ENCODE measurements around the gene ZNF329. TPM values are rescaled to one million over a fixed set of nuclear protein-coding genes. Genes with fewer than 3 reads are reported as not detected.

ZNF329 gene
- polyA plus RNA-seq (2011; rRNA removed) (5.7 and 6.2 TPM in 2 replicates), polyA plus RNA-seq (2017; fragmentation: RNase III; extraction: RNeasy Plus Mini Kit Qiagen cat#74134 plus additional on column Dnase treatment) (2.7 to 2.8 TPM (median 2.8 TPM) in 3 replicates), polyA minus RNA-seq (2011; rRNA and poly(A)+ RNA removed) (6.1 and 7.0 TPM in 2 replicates)
- polyA plus RNA-seq (2012; cell fraction: cytosol; rRNA removed) = 1.1 and 1.3 TPM in 2 replicates
- polyA plus RNA-seq (2012; cell fraction: nucleus; rRNA removed) = 0.89 and 0.98 TPM in 2 replicates

GRCh38 chr19:58150328-58150921 is at the start of gene ZNF329:
ZNF329 (minus strand) TSS chr19:58150789; CDS start chr19:58129503, 21,286 bp downstream.
- TF ChIP-seq, protein P1, sequence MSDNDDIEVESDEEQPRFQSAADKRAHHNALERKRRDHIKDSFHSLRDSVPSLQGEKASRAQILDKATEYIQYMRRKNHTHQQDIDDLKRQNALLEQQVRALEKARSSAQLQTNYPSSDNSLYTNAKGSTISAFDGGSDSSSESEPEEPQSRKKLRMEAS (IDR thresholded peaks at IDR 0.05) = no peak
- TF ChIP-seq HOXB5 (CRISPR knock-in tag; IDR thresholded peaks at IDR 0.05) = no peak; the same call in 1 of the 2 replicates
- TF ChIP-seq REST (IDR thresholded peaks at IDR 0.05) = no peak
- TF ChIP-seq CHD2 (IDR thresholded peaks at IDR 0.05; ENCODE audit: low read length, partially characterized antibody) = no peak
- TF ChIP-seq SMC3 (IDR thresholded peaks at IDR 0.05) = no peak
- no peak for TF ChIP-seq TP53 (CRISPR knock-in tag; IDR thresholded peaks at IDR 0.05)
- TF ChIP-seq ZC3H11A (IDR thresholded peaks at IDR 0.05) = no peak
- TF ChIP-seq RAD21 (conservative IDR thresholded peaks at IDR 0.05 in 1 of 2, IDR thresholded peaks at IDR 0.05 in 1 of 2) = no peak
- no peak for TF ChIP-seq HOXB13 (CRISPR knock-in tag; IDR thresholded peaks at IDR 0.05; ENCODE audit: low read depth)
- TF ChIP-seq, protein P2, sequence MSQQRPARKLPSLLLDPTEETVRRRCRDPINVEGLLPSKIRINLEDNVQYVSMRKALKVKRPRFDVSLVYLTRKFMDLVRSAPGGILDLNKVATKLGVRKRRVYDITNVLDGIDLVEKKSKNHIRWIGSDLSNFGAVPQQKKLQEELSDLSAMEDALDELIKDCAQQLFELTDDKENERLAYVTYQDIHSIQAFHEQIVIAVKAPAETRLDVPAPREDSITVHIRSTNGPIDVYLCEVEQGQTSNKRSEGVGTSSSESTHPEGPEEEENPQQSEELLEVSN (IDR thresholded peaks at IDR 0.05; ENCODE audit: borderline replicate concordance, low read depth) = peak; percentile 59; the same call in 1 of the 2 replicates
- TF ChIP-seq JUNB (IDR thresholded peaks at IDR 0.05) = no peak
- TF ChIP-seq JUN (IDR thresholded peaks at IDR 0.05) = 0 out of 5 replicates have a peak, but pooled peaks of 1 of the 2 experiments have one; percentile 30
- TF ChIP-seq POLR2A (IDR thresholded peaks at IDR 0.05; ENCODE audit: low read length) = peak; percentile 50
- TF ChIP-seq KDM1A (IDR thresholded peaks at IDR 0.05; ENCODE audit: low read depth) = no peak
- TF ChIP-seq BHLHE40 (IDR thresholded peaks at IDR 0.05; ENCODE audit: low read depth, low read length) = no peak
- TF ChIP-seq CTCF (IDR thresholded peaks at IDR 0.05) = no peak
- TF ChIP-seq MAFK (IDR thresholded peaks at IDR 0.05; ENCODE audit: partially characterized antibody) = no peak
- peak; percentile 30; the same call in 1 of the 2 replicates for TF ChIP-seq KDM5A (IDR thresholded peaks at IDR 0.05)
- no peak for FAIRE-seq
- POLR2A ChIA-PET = interaction anchor here (1.0 kb wide), 1 partner anchor 33 kb away, joined by 3 read pairs; the partner anchor contains the start of gene ZNF274
- no peaks in the 10 kb centered on the region for H3K4me1 ChIP-seq
- peak; percentile 58 to 78 for ATAC-seq
- peaks cover 79% of the 10 kb centered on the region for H3K9me3 ChIP-seq
- CTCF ChIA-PET = no interaction called here
- peak within 1 kb of the TSS; percentile 78 for H3K4me2 ChIP-seq
- peak; percentile 71 to 85 for DNase-seq (ENCODE audit: low read depth in 1 of 2, low spot score in 1 of 2)
- 38% methylated on average over 38 of the region's 62 CpGs for WGBS (ENCODE audit: missing lambda C conversion rate)
- peak within 1 kb of the TSS; percentile 80 to 88 for H3K27ac ChIP-seq
- peak within 1 kb of the TSS; percentile 85 for H3K4me3 ChIP-seq

DNA sequence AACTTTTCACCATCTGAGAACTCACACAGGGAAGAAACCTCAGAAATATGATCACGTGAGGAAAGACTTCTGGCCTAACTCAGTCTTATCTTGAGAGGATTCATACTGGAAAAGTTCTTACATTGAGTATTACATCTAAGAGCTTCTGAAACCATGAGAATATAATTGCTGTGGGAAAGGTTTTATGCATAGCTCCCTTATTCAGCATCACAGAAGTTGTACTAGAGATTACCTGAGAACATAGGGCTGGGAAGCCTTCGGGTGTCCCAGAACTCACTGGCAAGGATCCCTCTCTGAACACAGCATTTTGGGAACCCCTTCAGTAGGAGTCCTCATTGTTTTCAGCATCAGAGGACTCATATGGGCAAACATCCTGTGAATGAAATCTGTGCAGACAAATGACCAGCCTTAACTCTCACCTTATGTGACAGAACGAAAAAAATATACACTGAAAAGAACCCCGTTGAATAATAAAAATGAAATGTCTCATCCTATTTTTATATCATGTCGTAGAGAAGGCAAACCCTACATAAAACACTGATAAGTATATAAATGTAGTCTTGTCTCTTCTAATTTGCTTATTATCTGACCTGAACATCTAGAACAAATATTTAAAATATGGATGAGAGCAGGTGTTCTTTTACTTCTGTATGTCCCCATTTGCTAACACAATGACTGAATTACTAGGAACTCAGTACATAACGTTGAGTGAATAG is 46.5 kb upstream of the ZNF329 start:
- 66% methylated on average over 6 of the region's 6 CpGs for WGBS (ENCODE audit: missing lambda C conversion rate)
- DNase-seq (ENCODE audit: low read depth in 1 of 2, low spot score in 1 of 2) = peak in 1 of 2 experiments; percentile 62
- ChIA-PET POLR2A (no interaction called here), CTCF (no interaction called here)
- no peak overlapping the region for H3K4me3 ChIP-seq
- no peak overlapping the region for H3K4me2 ChIP-seq
- no peak for ATAC-seq
- peak; percentile 80 for FAIRE-seq
- TF ChIP-seq CEBPB (IDR thresholded peaks at IDR 0.05) (no peak), MAZ (IDR thresholded peaks at IDR 0.05; ENCODE audit: borderline replicate concordance, low read depth, low read length) (no peak), KDM1A (IDR thresholded peaks at IDR 0.05; ENCODE audit: low read depth) (peak; percentile 56; the same call in 1 of the 2 replicates), JUNB (IDR thresholded peaks at IDR 0.05) (no peak), GATA3 (IDR thresholded peaks at IDR 0.05; ENCODE audit: borderline replicate concordance) (peak; percentile 88)
- TF ChIP-seq, protein P3, sequence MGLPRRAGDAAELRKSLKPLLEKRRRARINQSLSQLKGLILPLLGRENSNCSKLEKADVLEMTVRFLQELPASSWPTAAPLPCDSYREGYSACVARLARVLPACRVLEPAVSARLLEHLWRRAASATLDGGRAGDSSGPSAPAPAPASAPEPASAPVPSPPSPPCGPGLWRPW (IDR thresholded peaks at IDR 0.05) = peak; percentile 68
- peaks cover 97% of the 10 kb centered on the region for H3K9me3 ChIP-seq
- H3K4me1 ChIP-seq = no peaks in the 10 kb centered on the region
- H3K27ac ChIP-seq = no peak overlapping the region
